ENCODE results near the gene ARRDC2. TPM values are rescaled to one million over a fixed set of nuclear protein-coding genes. Genes with fewer than 3 reads are reported as not detected.
"Not testable (repeated sequence)": the region's sequence is repeated elsewhere in the genome, so short reads cannot be mapped to it uniquely, and the experiment has no call there.

ARRDC2 gene
- total and polyA plus RNA-seq, 5 donors from 2014 or later: 25.9 to 151 (median 37.1) TPM

DNA sequence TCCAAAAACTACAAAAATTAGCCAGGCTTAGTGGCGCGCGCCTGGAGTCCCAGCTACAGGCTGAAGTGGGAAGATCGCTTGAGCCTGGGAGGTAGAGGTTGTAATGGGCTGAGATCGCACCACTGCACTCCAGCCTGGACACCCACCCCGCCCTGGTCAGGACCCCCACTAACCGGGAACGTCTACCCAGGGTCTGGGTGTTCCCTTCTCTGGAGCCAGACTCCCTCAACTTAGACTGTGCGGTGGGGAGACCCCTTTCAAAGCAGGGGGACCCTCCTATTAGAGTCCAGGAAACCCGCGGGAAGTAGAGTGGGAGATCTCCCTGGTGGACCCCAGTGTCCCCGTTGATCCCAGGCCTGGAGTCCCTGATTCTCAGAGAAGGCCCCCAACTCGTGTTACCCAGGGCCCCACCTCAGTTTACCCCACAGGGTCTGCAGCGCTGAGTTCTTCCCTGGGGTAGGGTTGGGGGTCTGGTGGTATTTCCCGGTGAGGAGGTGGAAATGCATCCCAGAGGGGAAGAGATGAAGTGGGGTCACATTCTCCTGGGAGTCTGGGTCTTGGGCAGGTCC lies 6.1 kb upstream of the ARRDC2 start:
- H3K27ac ChIP-seq (ENCODE audit: insufficient read depth, low read length, poor library complexity, severe bottlenecking): peak overlapping the region; percentile 94
- H3K4me1 ChIP-seq (ENCODE audit: control insufficient read depth, insufficient read depth, low read length, poor library complexity, severe bottlenecking): peaks cover 29% of the 10 kb centered on the region
- DNase-seq (no peak), ATAC-seq (ENCODE audit: low read depth in 2 of 2) (no peak)
- peaks cover 3% of the 10 kb centered on the region for H3K27me3 Mint-ChIP-seq
- H3K9me3 Mint-ChIP-seq: peaks cover 0 to 3% (median 0%) of the 10 kb centered on the region in 7 donors
- peak overlapping the region; percentile 92 to 95 (median 94) for H3K27ac Mint-ChIP-seq
- peak overlapping the region; percentile 89 to 93 (median 92) for H3K4me3 Mint-ChIP-seq
- peaks cover 3 to 39% (median 12%) of the 10 kb centered on the region in 4 donors for H3K4me1 Mint-ChIP-seq
- no peaks in the 10 kb centered on the region for H3K9me3 ChIP-seq (ENCODE audit: control insufficient read depth in 2 of 2, low read length in 2 of 2)
- H3K36me3 Mint-ChIP-seq: peaks cover 2% of the 10 kb centered on the region
- H3K36me3 ChIP-seq (ENCODE audit: control insufficient read depth, insufficient read depth, low read length): no peaks in the 10 kb centered on the region
- no peaks in the 10 kb centered on the region for H3K27me3 ChIP-seq (ENCODE audit: control insufficient read depth, insufficient read depth, low read length)
- H3K4me3 ChIP-seq (ENCODE audit: low read depth, low read length): peak overlapping the region; percentile 81

DNA sequence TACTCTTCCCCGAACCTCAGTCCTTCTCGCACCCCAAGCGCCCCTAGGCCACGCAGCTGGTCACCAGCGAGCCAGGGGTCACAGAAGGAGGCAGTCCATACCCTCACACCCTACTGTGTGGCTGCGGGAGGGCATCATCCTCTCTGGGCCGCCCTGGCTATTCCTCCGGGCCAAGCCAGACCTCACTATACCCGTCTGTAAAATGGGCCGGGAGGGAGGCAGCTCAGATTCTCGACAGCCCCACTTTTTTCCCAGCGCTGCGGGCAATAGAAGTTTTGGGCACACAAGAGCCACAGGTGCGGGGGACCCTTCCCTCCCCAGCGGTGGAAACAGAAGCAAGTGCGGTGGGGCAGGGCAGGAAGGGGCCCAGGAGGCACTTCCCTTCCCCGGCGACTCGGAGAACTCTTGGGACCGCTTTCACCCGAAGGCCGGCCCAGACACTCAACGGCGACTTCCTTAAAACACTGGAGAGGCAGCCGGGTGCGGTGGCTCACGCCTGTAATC lies 5.6 kb upstream of the ARRDC2 start:
- ATAC-seq (ENCODE audit: low read depth in 2 of 2): no peak
- Mint-ChIP-seq H3K4me1 (peaks cover 5 to 39% (median 14%) of the 10 kb centered on the region in 4 donors), H3K4me3 (peak overlapping the region; percentile 89 to 93 (median 92)), H3K9me3 (peaks cover 0 to 3% (median 0%) of the 10 kb centered on the region in 7 donors), H3K27me3 (no peaks in the 10 kb centered on the region), H3K36me3 (peaks cover 4% of the 10 kb centered on the region), H3K27ac (peak overlapping the region; percentile 91 to 94 (median 92))
- Histone ChIP-seq H3K4me1 (ENCODE audit: control insufficient read depth, insufficient read depth, low read length, poor library complexity, severe bottlenecking) (peaks cover 34% of the 10 kb centered on the region), H3K9me3 (ENCODE audit: control insufficient read depth in 2 of 2, low read length in 2 of 2) (no peaks in the 10 kb centered on the region), H3K27ac (ENCODE audit: insufficient read depth, low read length, poor library complexity, severe bottlenecking) (peak overlapping the region; percentile 94), H3K36me3 (ENCODE audit: control insufficient read depth, insufficient read depth, low read length) (no peaks in the 10 kb centered on the region), H3K27me3 (ENCODE audit: control insufficient read depth, insufficient read depth, low read length) (no peaks in the 10 kb centered on the region), H3K4me3 (ENCODE audit: low read depth, low read length) (peak overlapping the region; percentile 81)
- no peak for DNase-seq

DNA sequence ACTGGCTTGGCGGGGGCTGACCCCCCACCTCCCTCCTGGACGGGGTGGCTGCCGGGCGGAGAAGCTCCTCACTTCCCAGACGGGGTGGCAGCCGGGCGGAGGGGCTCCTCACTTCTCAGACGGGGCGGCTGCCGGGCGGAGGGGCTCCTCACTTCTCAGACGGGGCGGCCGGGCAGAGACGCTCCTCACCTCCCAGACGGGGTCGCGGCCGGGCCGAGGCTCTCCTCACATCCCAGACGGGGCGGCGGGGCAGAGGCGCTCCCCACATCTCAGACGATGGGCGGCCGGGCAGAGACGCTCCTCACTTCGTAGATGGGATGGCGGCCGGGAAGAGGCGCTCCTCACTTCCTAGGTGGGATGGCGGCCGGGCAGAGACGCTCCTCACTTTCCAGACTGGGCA lies 2.2 kb upstream of the ARRDC2 start:
- not testable (repeated sequence) for H3K27ac ChIP-seq (ENCODE audit: insufficient read depth, low read length, poor library complexity, severe bottlenecking); H3K27me3 ChIP-seq (ENCODE audit: control insufficient read depth, insufficient read depth, low read length); H3K27me3 Mint-ChIP-seq; H3K36me3 Mint-ChIP-seq; ATAC-seq (ENCODE audit: low read depth in 2 of 2); H3K4me3 ChIP-seq (ENCODE audit: low read depth, low read length); H3K27ac Mint-ChIP-seq; H3K9me3 ChIP-seq (ENCODE audit: control insufficient read depth in 2 of 2, low read length in 2 of 2); DNase-seq; H3K9me3 Mint-ChIP-seq; H3K4me3 Mint-ChIP-seq
- peaks cover 38% of the 10 kb centered on the region for H3K4me1 ChIP-seq (ENCODE audit: control insufficient read depth, insufficient read depth, low read length, poor library complexity, severe bottlenecking)
- H3K4me1 Mint-ChIP-seq: peaks cover 0 to 42% (median 14%) of the 10 kb centered on the region in 4 donors
- H3K36me3 ChIP-seq (ENCODE audit: control insufficient read depth, insufficient read depth, low read length): peaks cover 24% of the 10 kb centered on the region

DNA sequence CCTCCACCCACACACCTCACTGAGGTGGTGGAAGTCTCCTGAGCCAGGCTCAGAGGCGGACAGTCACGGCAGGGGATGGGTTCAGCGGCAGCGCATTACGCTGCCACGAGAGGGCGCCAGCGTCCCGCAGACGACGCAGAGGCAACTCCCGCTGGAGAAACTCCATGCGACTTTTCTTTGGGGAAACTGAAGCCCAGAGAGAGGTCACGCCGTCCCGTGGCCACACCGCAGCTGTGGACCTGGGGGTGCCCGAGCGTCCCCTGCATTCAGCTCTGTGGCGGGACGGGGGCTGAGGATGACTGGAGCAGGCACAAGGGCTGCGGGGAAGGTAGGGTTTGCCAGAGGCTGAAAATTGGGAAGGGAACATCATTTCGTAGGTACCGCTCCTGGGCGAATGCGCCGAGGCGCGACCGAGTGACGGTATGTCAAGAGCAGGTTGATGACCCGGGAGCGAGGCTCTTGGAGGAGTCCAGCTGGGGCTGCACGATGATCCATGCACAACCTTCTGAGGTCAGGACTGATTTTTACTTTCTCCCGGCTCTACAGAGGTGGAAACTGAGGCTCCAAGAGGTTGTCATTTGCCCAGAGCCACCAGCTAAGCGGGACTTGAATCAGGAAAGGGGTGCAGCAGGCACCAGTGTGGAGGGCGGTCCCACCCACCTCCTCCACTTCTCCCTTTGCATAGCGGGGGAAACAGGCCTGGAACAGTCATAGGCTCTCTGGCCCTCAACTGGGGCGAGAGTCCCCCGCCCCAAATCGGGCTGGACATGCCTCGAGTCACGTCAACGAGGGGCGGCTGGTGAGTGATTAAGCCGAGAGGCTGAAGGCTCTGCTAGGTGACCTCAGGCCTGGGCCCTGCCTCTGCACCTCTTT lies 690 bp upstream of the ARRDC2 start:
- peaks cover 9% of the 10 kb centered on the region for H3K36me3 Mint-ChIP-seq
- Histone ChIP-seq H3K36me3 (ENCODE audit: control insufficient read depth, insufficient read depth, low read length) (peaks cover 35% of the 10 kb centered on the region), H3K4me1 (ENCODE audit: control insufficient read depth, insufficient read depth, low read length, poor library complexity, severe bottlenecking) (peaks cover 31% of the 10 kb centered on the region)

DNA sequence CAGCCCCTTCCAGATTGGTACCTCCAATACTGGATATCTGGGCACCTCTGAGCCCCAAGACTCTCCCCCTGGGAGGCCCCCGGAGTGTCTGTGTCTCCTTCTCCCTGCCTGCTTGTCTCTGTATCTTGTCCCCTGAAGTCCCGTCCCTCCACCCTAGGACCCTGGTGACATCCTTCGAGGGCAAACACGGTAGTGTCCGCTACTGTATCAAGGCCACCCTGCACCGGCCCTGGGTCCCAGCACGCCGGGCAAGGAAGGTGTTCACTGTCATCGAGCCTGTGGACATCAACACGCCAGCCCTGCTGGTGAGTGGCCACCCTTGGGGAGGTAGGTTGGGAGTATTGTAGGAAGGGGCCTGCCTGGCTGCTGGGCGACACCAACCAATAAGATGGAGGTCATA lies 844 bp downstream of the ARRDC2 start:
- Histone ChIP-seq H3K36me3 (ENCODE audit: control insufficient read depth, insufficient read depth, low read length) (peaks cover 50% of the 10 kb centered on the region), H3K27me3 (ENCODE audit: control insufficient read depth, insufficient read depth, low read length) (no peaks in the 10 kb centered on the region), H3K9me3 (ENCODE audit: control insufficient read depth in 2 of 2, low read length in 2 of 2) (no peaks in the 10 kb centered on the region), H3K4me3 (ENCODE audit: low read depth, low read length) (peak overlapping the region; percentile 47), H3K4me1 (ENCODE audit: control insufficient read depth, insufficient read depth, low read length, poor library complexity, severe bottlenecking) (peaks cover 34% of the 10 kb centered on the region), H3K27ac (ENCODE audit: insufficient read depth, low read length, poor library complexity, severe bottlenecking) (peak overlapping the region; percentile 92)
- H3K36me3 Mint-ChIP-seq: peaks cover 18% of the 10 kb centered on the region
- no peaks in the 10 kb centered on the region for H3K27me3 Mint-ChIP-seq
- H3K27ac Mint-ChIP-seq: peak overlapping the region; percentile 86 to 97 (median 96)
- DNase-seq (no peak), ATAC-seq (ENCODE audit: low read depth in 2 of 2) (no peak)
- peaks cover 0 to 2% (median 0%) of the 10 kb centered on the region in 7 donors for H3K9me3 Mint-ChIP-seq
- H3K4me3 Mint-ChIP-seq: peak overlapping the region; percentile 87 to 90 (median 90)
- peaks cover 0 to 46% (median 21%) of the 10 kb centered on the region in 4 donors for H3K4me1 Mint-ChIP-seq

More for the DNA sequence above, 690 bp upstream of the ARRDC2 start:
- Histone ChIP-seq H3K27ac (ENCODE audit: insufficient read depth, low read length, poor library complexity, severe bottlenecking) (peak overlapping the region; percentile 92), H3K4me3 (ENCODE audit: low read depth, low read length) (peak overlapping the region; percentile 67), H3K27me3 (ENCODE audit: control insufficient read depth, insufficient read depth, low read length) (no peaks in the 10 kb centered on the region), H3K9me3 (ENCODE audit: control insufficient read depth in 2 of 2, low read length in 2 of 2) (no peaks in the 10 kb centered on the region)
- H3K9me3 Mint-ChIP-seq: peaks cover 0 to 2% (median 0%) of the 10 kb centered on the region in 7 donors
- ATAC-seq (ENCODE audit: low read depth in 2 of 2) (peak; percentile 66 to 69), DNase-seq (peak; percentile 69 to 80 (median 78))
- H3K27me3 Mint-ChIP-seq: no peaks in the 10 kb centered on the region
- peaks cover 0 to 43% (median 15%) of the 10 kb centered on the region in 4 donors for H3K4me1 Mint-ChIP-seq
- peak overlapping the region; percentile 90 to 96 (median 94) for H3K27ac Mint-ChIP-seq
- H3K4me3 Mint-ChIP-seq: peak overlapping the region; percentile 87 to 97 (median 90)

DNA sequence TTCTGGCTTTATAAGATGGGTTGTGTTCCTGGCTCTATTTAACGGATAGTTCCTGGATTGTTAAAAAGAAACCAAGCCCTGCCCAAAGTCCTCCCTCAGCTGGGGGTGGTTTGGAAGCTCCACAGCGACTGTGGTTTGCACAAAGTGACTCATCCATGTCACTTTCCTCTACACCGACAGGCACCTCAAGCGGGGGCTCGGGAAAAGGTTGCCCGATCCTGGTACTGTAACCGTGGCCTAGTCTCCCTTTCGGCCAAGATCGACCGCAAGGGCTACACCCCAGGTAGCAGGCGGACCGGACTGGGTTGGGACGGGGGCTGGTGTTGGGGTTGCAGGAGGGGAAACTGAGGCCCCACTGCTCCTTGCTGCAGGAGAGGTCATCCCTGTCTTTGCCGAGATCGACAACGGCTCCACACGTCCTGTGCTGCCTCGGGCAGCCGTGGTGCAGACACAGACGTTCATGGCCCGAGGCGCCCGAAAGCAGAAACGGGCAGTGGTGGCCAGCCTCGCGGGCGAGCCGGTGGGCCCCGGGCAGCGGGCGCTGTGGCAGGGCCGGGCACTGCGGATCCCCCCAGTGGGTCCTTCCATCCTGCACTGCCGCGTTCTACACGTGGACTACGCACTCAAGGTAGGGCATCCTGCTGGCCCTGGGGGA lies 1.6 kb downstream of the ARRDC2 start:
- peak overlapping the region; percentile 14 for H3K27ac ChIP-seq (ENCODE audit: insufficient read depth, low read length, poor library complexity, severe bottlenecking)
- H3K4me3 ChIP-seq (ENCODE audit: low read depth, low read length): peak overlapping the region; percentile 47
- ATAC-seq (ENCODE audit: low read depth in 2 of 2) (no peak), DNase-seq (no peak)
- H3K4me1 ChIP-seq (ENCODE audit: control insufficient read depth, insufficient read depth, low read length, poor library complexity, severe bottlenecking): peaks cover 41% of the 10 kb centered on the region
- no peaks in the 10 kb centered on the region for H3K27me3 ChIP-seq (ENCODE audit: control insufficient read depth, insufficient read depth, low read length)
- peaks cover 0 to 2% (median 0%) of the 10 kb centered on the region in 7 donors for H3K9me3 Mint-ChIP-seq
- H3K4me3 Mint-ChIP-seq: peak overlapping the region in 3 of 4 donors; percentile 87 to 90 (median 90)
- peaks cover 0 to 53% (median 28%) of the 10 kb centered on the region in 4 donors for H3K4me1 Mint-ChIP-seq
- peaks cover 52% of the 10 kb centered on the region for H3K36me3 ChIP-seq (ENCODE audit: control insufficient read depth, insufficient read depth, low read length)
- peaks cover 25% of the 10 kb centered on the region for H3K36me3 Mint-ChIP-seq
- peak overlapping the region; percentile 86 to 97 (median 96) for H3K27ac Mint-ChIP-seq
- no peaks in the 10 kb centered on the region for H3K9me3 ChIP-seq (ENCODE audit: control insufficient read depth in 2 of 2, low read length in 2 of 2)
- no peaks in the 10 kb centered on the region for H3K27me3 Mint-ChIP-seq

DNA sequence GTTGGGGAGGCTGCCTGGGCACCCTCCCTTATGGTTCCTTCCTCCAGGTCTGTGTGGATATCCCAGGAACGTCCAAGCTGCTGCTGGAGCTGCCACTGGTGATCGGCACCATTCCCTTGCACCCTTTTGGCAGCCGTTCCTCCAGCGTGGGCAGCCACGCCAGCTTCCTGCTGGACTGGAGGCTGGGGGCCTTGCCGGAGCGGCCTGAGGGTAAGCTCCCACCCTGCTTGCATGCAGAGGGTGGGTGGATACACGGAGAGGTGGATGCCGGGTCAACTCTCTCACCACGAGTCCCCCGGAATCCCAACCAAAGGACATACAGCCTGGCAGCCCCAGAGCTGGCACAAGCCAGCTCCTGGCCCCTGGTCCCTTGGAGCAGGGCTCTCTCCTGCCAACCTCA lies 2.2 kb downstream of the ARRDC2 start:
- peaks cover 25% of the 10 kb centered on the region for H3K36me3 Mint-ChIP-seq
- Histone ChIP-seq H3K36me3 (ENCODE audit: control insufficient read depth, insufficient read depth, low read length) (peaks cover 55% of the 10 kb centered on the region), H3K27me3 (ENCODE audit: control insufficient read depth, insufficient read depth, low read length) (no peaks in the 10 kb centered on the region), H3K4me1 (ENCODE audit: control insufficient read depth, insufficient read depth, low read length, poor library complexity, severe bottlenecking) (peaks cover 47% of the 10 kb centered on the region), H3K9me3 (ENCODE audit: control insufficient read depth in 2 of 2, low read length in 2 of 2) (no peaks in the 10 kb centered on the region), H3K4me3 (ENCODE audit: low read depth, low read length) (no peak overlapping the region), H3K27ac (ENCODE audit: insufficient read depth, low read length, poor library complexity, severe bottlenecking) (no peak overlapping the region)
- H3K4me1 Mint-ChIP-seq: peaks cover 0 to 57% (median 33%) of the 10 kb centered on the region in 4 donors
- peak overlapping the region in 3 of 4 donors; percentile 5 to 81 (median 9) for H3K4me3 Mint-ChIP-seq
- no peaks in the 10 kb centered on the region for H3K27me3 Mint-ChIP-seq
- no peak for ATAC-seq (ENCODE audit: low read depth in 2 of 2)
- H3K9me3 Mint-ChIP-seq: peaks cover 0 to 2% (median 0%) of the 10 kb centered on the region in 7 donors
- no peak overlapping the region for H3K27ac Mint-ChIP-seq
- no peak for DNase-seq
